Hematopoietic multipotent progenitor cell (in vitro differentiated cells): ENCODE results near the gene FANCC. TPM values are rescaled to one million over a fixed set of nuclear protein-coding genes. Genes with fewer than 3 reads are reported as not detected.

Experiments used
- DNase-seq, 3 donors: peaks; one replicate each; pipeline ENCODE4 v3.0.0-alpha.2; 2011 to 2015; ENCODE audit warnings: low read depth in 2 of 3, low spot score in 2 of 3
- total RNA-seq: library from RNA; depleted of rRNA; stranded (reverse); fragments of >200 nt; gene quantifications from one replicate; pipeline ENCODE4 v1.2.3, GENCODE V29; 2012

Gene FANCC
- total RNA-seq, 1 donor, result 4.0 TPM

DNA sequence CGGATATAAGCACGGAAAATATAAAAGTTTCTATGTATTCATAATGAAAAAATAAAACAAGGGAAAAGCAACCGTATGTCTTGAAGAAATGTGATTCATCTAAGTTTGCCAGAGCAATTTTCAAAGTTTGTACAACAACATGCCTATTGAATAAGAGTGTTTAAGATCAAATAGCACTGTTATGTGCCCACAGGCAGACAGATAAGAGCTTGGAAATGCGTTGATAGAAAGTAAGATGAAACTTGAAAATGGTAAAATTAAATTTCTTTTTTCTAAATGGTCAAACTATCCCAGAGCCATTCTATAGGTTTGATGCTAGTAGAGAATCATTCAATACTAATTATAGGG lies 189.4 kb downstream of the FANCC start:
- DNase-seq, result no peak

DNA sequence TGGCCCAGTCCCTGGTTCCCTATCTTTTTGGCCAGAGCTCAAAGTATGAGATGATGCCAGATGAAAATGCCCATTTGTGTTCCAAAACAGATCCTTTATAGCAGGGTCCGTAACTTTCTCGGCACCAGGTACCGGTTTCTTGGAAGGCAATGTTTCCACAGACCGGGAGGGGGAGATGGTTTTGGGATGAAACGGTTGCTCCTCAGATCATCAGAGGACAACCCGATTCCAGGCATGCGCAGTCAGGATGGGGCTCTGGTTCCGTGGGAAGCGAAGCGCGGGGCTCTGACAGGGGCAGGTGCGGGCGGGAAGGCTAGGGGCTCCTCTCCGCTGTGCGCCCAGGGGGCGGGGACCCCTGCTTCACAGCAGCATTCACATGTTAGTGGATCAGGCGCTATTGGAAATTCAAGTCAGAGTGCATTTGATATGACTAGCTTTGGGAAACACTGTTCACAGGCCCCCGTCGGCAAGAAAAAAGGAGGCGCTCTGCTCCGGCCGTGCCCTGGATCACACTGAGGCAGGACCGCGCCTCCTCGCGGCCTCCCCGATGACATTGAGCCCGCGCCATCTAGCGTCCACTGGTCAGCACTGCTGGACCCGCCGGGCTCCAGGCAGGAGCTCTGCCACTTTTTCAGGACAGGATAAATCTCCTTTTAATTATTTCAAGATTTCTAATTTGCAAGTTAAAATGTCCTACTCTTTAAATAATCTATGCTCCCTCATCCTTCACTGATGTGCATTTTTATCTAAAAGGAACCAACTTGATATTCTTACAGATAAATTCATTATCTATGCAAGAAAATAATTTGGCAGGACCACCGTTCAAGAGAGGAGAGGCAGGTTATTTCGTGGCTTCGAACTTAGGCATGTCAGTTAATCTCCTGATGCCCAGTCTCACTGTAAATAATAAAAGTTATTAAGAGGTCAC lies 190.0 kb downstream of the FANCC start:
- peak; percentile 28 to 81 (median 59) for DNase-seq

DNA sequence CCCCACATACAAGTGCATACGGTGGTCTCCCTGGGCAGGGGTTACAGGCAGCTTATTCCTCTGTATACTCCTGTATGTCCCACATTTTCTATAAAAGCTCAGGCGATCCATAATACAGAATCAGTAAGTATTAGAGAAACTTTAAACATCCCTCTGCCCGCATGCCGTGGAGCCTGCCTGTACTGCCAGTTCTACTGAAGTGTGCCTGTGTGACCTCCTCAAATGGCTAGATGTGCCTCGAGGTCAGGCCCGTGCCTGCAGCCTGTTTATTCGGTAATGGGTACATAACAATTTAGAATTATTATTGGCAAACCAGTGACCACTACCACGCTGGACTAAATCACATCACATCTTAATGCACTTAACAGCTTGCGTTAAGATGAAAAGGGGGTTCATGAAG lies 190.8 kb downstream of the FANCC start:
- DNase-seq, result no peak

- DNase-seq, result no peak
Observed at GRCh38 chr9:95125652-95126051, 191.9 kb downstream of the FANCC start.

GRCh38 chr9:95124582-95125367 lies 192.7 kb downstream of the FANCC start:
- DNase-seq, result no peak

DNA sequence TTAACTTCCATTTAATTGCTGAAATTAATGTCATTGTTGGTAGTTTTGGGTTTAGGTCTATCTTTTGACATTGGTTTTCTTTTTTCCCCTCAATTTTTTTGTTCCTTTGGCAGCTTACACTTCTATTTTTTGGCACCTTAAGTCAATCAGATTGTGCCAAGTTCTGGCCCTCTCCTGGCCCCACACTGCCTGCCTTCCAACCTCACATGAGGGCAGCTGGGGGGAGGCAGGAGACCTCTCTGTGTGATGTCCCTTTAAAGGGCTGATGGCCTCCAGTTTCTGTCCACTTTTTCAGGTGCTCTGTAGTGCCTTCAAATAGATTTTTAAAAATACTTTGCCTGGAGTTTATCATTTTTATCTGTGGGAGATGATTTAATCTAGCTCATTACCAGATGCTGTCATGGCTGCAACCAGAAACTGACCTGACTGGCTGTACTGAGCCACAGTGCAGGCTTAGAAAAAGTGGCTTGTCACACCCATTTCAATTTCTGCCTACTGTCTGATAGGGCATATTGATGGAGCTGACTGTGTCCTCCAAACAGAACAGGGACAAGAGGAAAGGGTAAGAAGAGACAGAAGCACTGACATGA lies 196.6 kb downstream of the FANCC start:
- DNase-seq, result no peak

DNA sequence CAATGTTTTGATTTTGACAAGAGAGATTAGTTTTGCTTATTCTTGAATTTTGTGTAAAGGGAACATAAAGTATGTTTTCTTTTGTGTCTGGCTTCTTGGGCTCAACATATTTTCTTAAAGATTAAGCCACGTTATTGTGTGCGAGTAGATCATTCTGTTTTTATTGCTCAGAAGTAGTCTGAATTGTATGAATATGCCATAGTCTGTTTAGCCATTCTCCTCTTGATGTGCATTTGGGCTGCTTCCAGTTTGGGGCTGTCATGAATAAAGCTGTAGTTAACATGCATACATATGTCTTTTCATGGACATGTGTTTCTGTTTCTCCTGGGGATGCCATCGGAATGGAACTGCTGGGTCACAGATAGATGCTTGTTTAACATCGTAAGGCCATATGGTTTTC lies 198.9 kb downstream of the FANCC start:
- no peak for DNase-seq

DNA sequence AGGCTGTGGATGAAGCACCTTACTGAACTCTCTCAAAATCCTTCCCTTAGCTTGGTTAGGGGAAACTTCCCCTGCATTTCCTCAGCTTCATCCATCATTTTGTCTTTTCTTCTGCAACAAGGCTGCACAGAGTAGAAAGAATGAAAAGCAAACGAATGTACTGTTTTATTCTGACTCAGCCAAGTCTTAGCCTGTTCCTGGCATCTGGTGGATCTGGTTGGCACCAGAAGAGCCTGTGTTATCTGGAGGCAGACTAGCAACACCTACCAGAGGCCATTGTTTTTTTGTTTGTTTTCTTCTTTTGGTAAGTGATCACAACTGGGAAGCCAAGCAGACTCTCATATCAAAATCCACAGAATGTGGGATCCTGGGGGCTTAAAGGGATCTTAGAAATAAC lies 200.7 kb downstream of the FANCC start:
- DNase-seq, result no peak

DNA sequence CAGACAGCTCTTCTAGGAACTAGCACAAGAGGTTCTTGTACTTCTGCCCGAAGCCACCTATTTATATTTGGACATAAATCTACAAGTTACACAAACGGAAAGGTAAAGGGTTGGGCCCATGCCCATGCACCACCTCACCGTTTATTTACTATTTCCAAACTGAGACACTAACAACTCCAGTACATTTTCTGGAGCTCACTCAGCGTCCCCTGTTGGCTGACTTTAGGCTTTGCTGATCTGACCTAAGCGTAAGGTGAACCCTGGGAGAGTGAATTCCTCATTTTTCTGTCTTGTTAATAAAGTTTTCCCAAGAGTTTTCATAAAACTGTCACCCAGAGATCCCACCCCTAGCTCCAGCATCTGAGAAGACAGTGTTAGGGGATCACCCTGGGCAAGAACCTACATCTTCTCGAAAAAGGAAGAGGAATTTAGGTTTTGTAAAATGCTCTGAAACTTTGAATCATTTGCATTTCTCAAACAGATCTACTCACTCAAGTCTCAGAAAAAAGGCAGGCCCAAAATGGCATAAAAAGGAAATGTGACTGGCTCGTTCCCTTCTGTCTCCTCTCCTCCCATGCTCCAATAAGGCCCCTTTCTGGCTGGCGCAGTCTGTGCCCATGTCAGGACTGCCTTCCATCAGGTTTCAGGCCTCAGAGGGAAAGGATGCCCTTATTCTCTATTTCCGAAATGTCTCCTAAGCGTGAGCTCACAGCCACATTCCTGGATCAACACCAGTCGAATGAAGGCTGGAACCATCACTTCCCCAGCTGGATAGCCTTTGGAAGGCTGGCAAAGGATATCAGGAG lies 201.3 kb downstream of the FANCC start:
- peak in 1 of 3 donors; percentile 12 for DNase-seq

DNA sequence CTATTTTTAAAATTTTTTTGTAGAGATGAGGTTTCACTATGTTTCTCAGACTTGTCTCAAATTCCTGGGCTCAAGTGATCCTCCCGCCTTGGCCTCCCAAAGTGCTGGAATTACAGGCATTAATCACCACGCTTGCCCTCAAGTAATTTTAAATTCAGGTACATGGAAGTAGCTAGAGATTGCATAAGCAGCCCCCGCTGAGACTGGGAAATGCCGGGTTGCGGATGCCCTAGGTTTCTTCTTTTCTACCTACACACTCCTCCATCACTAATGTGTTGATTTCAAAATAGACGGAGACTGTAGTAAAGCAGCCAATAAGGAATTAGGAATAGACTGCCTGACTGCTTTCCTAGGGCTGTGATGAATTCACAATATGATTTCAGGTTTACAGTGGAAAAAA lies 202.4 kb downstream of the FANCC start:
- DNase-seq, result no peak

DNA sequence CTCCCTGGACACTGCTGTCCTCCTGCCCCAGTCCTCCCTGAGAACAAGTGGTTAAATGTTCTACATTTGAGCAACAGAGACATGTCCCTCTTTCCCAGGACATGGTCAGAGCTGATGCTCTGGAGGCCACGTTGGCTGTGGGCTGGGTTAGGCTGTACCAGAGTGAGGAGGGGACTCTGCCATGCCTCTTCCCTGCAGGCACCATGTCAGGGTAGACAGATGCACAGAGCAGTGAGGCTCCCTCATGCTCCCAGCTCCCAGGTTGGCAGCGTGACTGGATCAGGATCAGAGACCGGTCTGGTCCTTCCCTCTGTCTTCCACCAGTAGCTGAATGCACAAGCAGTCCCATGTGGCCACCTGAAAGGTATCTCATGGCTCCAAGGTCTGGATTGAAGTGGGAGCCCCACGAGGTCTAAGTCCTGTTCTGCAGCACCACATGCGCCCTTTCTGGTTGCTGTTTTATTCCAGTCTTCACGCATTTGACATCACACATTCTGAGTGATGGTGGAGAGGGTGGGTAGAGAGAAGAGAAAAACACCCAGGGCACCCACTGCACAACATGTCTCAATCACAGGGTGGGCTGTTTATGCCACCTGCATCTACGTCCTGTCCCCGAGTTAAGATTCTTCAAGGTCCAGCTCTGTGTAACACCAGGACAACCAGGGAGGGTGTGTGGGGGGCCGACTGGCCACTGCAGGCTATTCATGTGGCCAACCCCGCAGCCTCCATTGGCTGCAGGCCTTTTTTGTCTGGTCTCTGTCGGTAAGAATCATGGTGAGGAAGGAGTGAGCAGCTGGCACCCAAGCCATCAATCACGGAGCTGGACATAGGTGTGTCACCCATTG lies 204.9 kb downstream of the FANCC start:
- DNase-seq, result no peak

- no peak for DNase-seq
Observed at GRCh38 chr9:95111716-95112115, 205.8 kb downstream of the FANCC start.

- DNase-seq, result no peak
Observed at GRCh38 chr9:95110921-95111525, 206.5 kb downstream of the FANCC start.

DNA sequence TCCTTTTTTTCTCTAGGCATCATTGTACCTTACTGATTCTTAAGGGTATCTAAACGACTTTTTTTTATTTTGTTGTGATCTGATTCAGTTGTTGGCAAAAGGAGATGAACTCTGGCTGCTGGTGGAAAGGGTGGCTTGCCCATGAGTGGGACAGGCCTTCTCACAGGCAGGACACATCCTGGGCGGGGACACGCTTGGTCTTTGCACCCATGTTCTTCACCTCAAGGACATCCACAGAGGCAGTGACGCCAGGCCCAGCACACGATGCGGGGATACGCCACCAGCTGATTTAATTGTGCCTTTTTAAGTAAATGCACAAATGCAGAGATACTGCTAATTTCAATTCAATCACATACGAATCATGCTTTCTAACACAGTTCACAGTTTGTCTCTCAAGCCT lies 208.1 kb downstream of the FANCC start:
- no peak for DNase-seq

GRCh38 chr9:95108777-95109176 lies 208.7 kb downstream of the FANCC start:
- no peak for DNase-seq

- DNase-seq, result no peak
Observed at GRCh38 chr9:95107976-95108375, 209.5 kb downstream of the FANCC start.

DNA sequence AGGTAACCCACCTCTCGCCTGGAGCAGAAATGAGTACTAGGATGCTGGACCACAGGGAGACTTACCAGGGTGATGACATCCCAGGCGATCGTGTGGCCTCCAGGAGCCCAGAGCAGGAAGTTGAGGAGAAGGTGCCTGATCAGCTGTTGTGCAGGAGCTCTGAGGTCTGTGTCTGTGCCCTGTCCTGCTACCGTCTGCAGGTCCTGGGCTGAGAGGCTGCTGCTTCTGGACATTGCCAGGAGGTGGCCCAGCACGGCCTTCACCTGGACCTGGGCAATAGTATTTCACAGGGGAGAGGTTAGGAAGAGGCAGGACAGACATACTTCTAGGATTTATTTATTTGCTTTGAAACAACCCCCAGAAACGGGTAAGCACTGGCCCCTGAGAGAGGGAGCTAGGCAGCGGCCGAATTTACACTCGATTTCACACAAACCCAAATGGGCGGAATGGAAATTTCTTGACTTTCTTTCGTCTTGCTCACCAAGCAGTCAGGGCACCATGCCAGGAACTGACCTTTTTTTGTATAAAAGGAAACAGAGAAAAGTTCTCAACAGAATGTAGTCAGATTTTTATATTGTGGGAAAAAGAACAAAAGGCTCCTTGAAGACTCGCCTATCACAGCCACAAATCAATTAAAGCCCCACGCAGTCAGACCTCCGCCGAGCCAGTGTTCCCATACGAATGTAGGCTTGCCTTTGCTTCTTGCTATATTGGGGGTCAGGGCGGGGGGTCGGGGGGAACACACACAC lies 210.3 kb downstream of the FANCC start:
- DNase-seq, result no peak

GRCh38 chr9:95105519-95106287 lies 211.8 kb downstream of the FANCC start:
- no peak for DNase-seq
